Esophagus muscularis mucosa (tissue), 4 donors: Measurements from ENCODE around the gene CHST15. TPM values are rescaled to one million over a fixed set of nuclear protein-coding genes. Genes with fewer than 3 reads are reported as not detected.

ENCODE experiments used
- DNase-seq: peaks from one replicate; pipeline ENCODE4 v3.0.0-alpha.2; 2017; ENCODE audit errors: extremely low spot score
- H3K27ac ChIP-seq, 4 donors: fragments of 200-600 bp; sonication (generic); replicated peaks in 1 of 4; 1 replicate in 3 of 4; 2 replicates in 1 of 4; pipeline ENCODE4 v1.5.1; 2016 to 2019; ENCODE audit warnings: mild to moderate bottlenecking in 1 of 4
- H3K27me3 ChIP-seq, 4 donors: fragments of 200-600 bp; sonication (generic); one replicate each; pipeline versions ENCODE4 v1.5.1 to v1.6.0; 2016 to 2019
- H3K36me3 ChIP-seq, 4 donors: fragments of 200-600 bp; sonication (generic); one replicate each; pipeline ENCODE4 v1.5.1; 2016 to 2019
- H3K4me1 ChIP-seq, 4 donors: fragments of 200-600 bp; sonication (generic); one replicate each; pipeline ENCODE4 v1.5.1; 2016 to 2019
- H3K4me3 ChIP-seq, 4 donors: fragments of 200-600 bp; sonication (generic); 1 replicate in 2 of 4; 2 replicates in 2 of 4; pipeline ENCODE4 v1.5.1; 2016 to 2019; ENCODE audit warnings: mild to moderate bottlenecking in 4 of 4, moderate library complexity in 1 of 4
- H3K9me3 ChIP-seq, 4 donors: fragments of 200-600 bp; sonication (generic); 1 replicate in 3 of 4; 2 replicates in 1 of 4; pipeline ENCODE4 v1.5.1; 2016 to 2019
- EP300 ChIP-seq: sonication (generic); formaldehyde crosslinking; IDR thresholded peaks from one replicate; pipeline ENCODE4 v1.6.1; 2017; ENCODE audit warnings: antibody characterized with exemption
- POLR2A ChIP-seq: fragments of 450-650 bp; IDR thresholded peaks from one replicate; pipeline ENCODE4 v1.6.1; 2017; ENCODE audit warnings: antibody characterized with exemption, moderate library complexity, mild to moderate bottlenecking, low read depth
- POLR2AphosphoS5 ChIP-seq, 2 donors: sonication (generic); formaldehyde crosslinking; IDR thresholded peaks; one replicate each; pipeline ENCODE4 v1.6.1; 2017; ENCODE audit warnings: antibody characterized with exemption in 2 of 2
- WGBS: methylation state at CpG from one replicate; pipeline ENCODE4 v1.1.5; 2018; 5-methylcytosine and 5-hydroxymethylcytosine counted together
- intact Hi-C: fragments of 100-400 bp; cut with DNase I; formaldehyde crosslinking; loops from one replicate; pipeline ENCODE4 v1.15.1; 2023
- total RNA-seq, 4 donors: library from RNA; depleted of rRNA; stranded (reverse); fragments of >200 nt; gene quantifications; one replicate each; pipeline versions ENCODE4 v1.1.0 to v1.2.1, GENCODE V29; 2016
- TF ChIP-seq, protein P1 (sequence below), 3 experiments: fragments of 200-600 bp in 2 of 3; fragments of 450-650 bp in 1 of 3; sonication (generic) in 2 of 3; IDR thresholded peaks; one replicate each; pipeline ENCODE4 v1.5.1; 2017 to 2019; ENCODE audit warnings: antibody characterized with exemption in 3 of 3, mild to moderate bottlenecking in 2 of 3, moderate library complexity in 1 of 3

The CHST15 gene, protein sequence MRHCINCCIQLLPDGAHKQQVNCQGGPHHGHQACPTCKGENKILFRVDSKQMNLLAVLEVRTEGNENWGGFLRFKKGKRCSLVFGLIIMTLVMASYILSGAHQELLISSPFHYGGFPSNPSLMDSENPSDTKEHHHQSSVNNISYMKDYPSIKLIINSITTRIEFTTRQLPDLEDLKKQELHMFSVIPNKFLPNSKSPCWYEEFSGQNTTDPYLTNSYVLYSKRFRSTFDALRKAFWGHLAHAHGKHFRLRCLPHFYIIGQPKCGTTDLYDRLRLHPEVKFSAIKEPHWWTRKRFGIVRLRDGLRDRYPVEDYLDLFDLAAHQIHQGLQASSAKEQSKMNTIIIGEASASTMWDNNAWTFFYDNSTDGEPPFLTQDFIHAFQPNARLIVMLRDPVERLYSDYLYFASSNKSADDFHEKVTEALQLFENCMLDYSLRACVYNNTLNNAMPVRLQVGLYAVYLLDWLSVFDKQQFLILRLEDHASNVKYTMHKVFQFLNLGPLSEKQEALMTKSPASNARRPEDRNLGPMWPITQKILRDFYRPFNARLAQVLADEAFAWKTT
- total RNA-seq: 10 to 100 TPM; 48.2 to 76.1 (median 62.5) TPM

- Histone ChIP-seq H3K27me3 (no peaks in the 10 kb centered on the region), H3K36me3 (no peaks in the 10 kb centered on the region), H3K27ac (peak within 1 kb of the TSS; percentile 93 to 96 (median 96)), H3K4me1 (peaks cover 17 to 79% (median 74%) of the 10 kb centered on the region in 4 donors), H3K9me3 (no peaks in the 10 kb centered on the region), H3K4me3 (peak within 1 kb of the TSS; percentile 77 to 87 (median 80))
- TF ChIP-seq POLR2A: peak; percentile 55
- peak; percentile 82 to 97 for TF ChIP-seq POLR2AphosphoS5 (IDR thresholded peaks at IDR 0.05)
- no peak for TF ChIP-seq EP300
- TF ChIP-seq, protein P1, sequence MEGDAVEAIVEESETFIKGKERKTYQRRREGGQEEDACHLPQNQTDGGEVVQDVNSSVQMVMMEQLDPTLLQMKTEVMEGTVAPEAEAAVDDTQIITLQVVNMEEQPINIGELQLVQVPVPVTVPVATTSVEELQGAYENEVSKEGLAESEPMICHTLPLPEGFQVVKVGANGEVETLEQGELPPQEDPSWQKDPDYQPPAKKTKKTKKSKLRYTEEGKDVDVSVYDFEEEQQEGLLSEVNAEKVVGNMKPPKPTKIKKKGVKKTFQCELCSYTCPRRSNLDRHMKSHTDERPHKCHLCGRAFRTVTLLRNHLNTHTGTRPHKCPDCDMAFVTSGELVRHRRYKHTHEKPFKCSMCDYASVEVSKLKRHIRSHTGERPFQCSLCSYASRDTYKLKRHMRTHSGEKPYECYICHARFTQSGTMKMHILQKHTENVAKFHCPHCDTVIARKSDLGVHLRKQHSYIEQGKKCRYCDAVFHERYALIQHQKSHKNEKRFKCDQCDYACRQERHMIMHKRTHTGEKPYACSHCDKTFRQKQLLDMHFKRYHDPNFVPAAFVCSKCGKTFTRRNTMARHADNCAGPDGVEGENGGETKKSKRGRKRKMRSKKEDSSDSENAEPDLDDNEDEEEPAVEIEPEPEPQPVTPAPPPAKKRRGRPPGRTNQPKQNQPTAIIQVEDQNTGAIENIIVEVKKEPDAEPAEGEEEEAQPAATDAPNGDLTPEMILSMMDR (IDR thresholded peaks at IDR 0.05): peak; percentile 28 to 42 (median 36)
- DNase-seq: no peak
- under 1% methylated on average over 40 of the region's 106 CpGs for WGBS
- intact Hi-C loops: no loop called here
Measured at GRCh38 chr10:124092860-124093773, at the start of gene CHST15. CHST15 (minus strand) TSS chr10:124093598; CDS start chr10:124046212, 47,386 bp downstream.

- H3K27me3 ChIP-seq: no peaks in the 10 kb centered on the region
- intact Hi-C loops: no loop called here
- peaks cover 3 to 32% (median 19%) of the 10 kb centered on the region in 4 donors for H3K4me1 ChIP-seq
- TF ChIP-seq, protein P1 (IDR thresholded peaks at IDR 0.05): no peak
- no peak for TF ChIP-seq POLR2A
- no peak for TF ChIP-seq EP300
- no peak for TF ChIP-seq POLR2AphosphoS5 (IDR thresholded peaks at IDR 0.05)
- no peaks in the 10 kb centered on the region for H3K9me3 ChIP-seq
- DNase-seq: no peak
- H3K36me3 ChIP-seq: no peaks in the 10 kb centered on the region
- no peak overlapping the region for H3K27ac ChIP-seq
- no peak overlapping the region for H3K4me3 ChIP-seq
- 94% methylated on average over 6 of the region's 6 CpGs for WGBS
Measured at GRCh38 chr10:124142960-124143359, 49.6 kb upstream of the CHST15 start.

DNA sequence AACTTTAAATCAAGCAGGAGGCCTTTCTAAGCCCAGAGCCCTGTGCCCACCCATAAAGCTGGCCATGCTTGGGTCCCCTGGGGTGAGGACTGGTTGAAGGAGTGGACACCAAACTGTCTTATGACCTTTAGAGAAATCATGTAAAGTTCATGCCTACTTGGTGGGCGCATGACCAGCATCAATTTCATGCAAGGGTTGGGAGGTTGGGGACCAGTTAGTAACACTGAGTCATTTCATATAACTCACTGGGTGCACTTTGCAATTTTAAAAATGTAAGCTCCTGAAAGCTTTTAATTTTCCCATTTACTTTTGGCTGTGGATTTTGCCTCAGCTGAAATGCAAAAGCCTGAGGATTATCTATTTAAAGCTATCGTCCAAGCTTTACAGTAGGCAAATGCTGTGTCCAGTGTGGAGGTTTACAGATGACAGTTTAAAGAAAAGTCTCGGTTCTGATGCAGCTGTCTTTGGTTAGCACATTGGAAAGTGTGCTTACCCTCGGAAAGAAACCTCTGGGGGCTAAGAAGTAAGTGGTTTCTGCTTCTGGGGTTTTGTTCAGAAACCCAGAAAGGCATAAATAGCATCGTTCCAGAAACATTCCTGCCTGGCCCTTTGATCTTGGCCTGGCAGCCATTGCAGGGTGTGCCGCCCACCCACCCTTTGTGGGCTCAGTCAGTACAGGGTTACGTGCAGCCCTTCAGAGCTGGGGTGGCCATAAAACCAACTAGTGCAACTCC lies 48.8 kb upstream of the CHST15 start:
- TF ChIP-seq, protein P1 (IDR thresholded peaks at IDR 0.05): no peak
- no peak for TF ChIP-seq EP300
- TF ChIP-seq POLR2AphosphoS5 (IDR thresholded peaks at IDR 0.05): no peak
- TF ChIP-seq POLR2A: no peak
- Histone ChIP-seq H3K27ac (no peak overlapping the region), H3K9me3 (no peaks in the 10 kb centered on the region), H3K4me3 (no peak overlapping the region), H3K4me1 (peaks cover 3 to 36% (median 22%) of the 10 kb centered on the region in 4 donors), H3K27me3 (no peaks in the 10 kb centered on the region), H3K36me3 (no peaks in the 10 kb centered on the region)
- no peak for DNase-seq
- intact Hi-C loops: no loop called here
- 63% methylated on average over 7 of the region's 7 CpGs for WGBS

GRCh38 chr10:124138883-124139348 lies 45.5 kb upstream of the CHST15 start:
- TF ChIP-seq POLR2A (no peak), POLR2AphosphoS5 (IDR thresholded peaks at IDR 0.05) (peak; percentile 15 to 34), EP300 (peak; percentile 12)
- TF ChIP-seq, protein P1 (IDR thresholded peaks at IDR 0.05): peak in 1 of 3 experiments; percentile 21
- Histone ChIP-seq H3K4me1 (peaks cover 0 to 21% (median 13%) of the 10 kb centered on the region in 4 donors), H3K27me3 (no peaks in the 10 kb centered on the region), H3K36me3 (no peaks in the 10 kb centered on the region), H3K27ac (peak overlapping the region; percentile 41 to 72 (median 60)), H3K9me3 (no peaks in the 10 kb centered on the region), H3K4me3 (no peak overlapping the region)
- 75% methylated on average over 6 of the region's 6 CpGs for WGBS
- intact Hi-C loops: no loop called here
- DNase-seq: no peak
